GM23248 (cell line): ENCODE results near the gene PTPRE. TPM values are rescaled to one million over a fixed set of nuclear protein-coding genes. Genes with fewer than 3 reads are reported as not detected.

ENCODE experiments used
- DNase-seq: peaks from one replicate; pipeline ENCODE4 v3.0.0-alpha.2; 2015
- H2AFZ ChIP-seq: fragments of 200-600 bp; sonication (generic); 2 replicates; pipeline ENCODE4 v1.6.1; 2016; ENCODE audit warnings: antibody characterized with exemption
- H3F3A ChIP-seq: fragments of 200-600 bp; sonication (generic); 2 replicates; pipeline ENCODE4 v1.6.1; 2016; ENCODE audit warnings: mild to moderate bottlenecking, antibody characterized with exemption, mixed run types; ENCODE audit not compliant: insufficient read depth
- H3K27ac ChIP-seq: fragments of 200-600 bp; sonication (generic); 2 replicates; pipeline ENCODE4 v1.5.1; 2016; ENCODE audit warnings: mild to moderate bottlenecking
- H3K27me3 ChIP-seq: fragments of 200-600 bp; sonication (generic); replicated peaks from 2 replicates; pipeline ENCODE4 v1.6.1; 2016; ENCODE audit warnings: mild to moderate bottlenecking; ENCODE audit not compliant: insufficient read depth
- H3K36me3 ChIP-seq: fragments of 200-600 bp; sonication (generic); 2 replicates; pipeline ENCODE4 v1.6.1; 2016; ENCODE audit warnings: low read depth, mild to moderate bottlenecking
- H3K4me1 ChIP-seq: fragments of 200-600 bp; sonication (generic); 2 replicates; pipeline ENCODE4 v1.6.1; 2016; ENCODE audit warnings: mild to moderate bottlenecking; ENCODE audit not compliant: insufficient read depth
- H3K4me2 ChIP-seq: fragments of 200-600 bp; sonication (generic); one replicate; pipeline ENCODE4 v1.6.1; 2016; ENCODE audit warnings: mild to moderate bottlenecking; ENCODE audit not compliant: unreplicated experiment
- H3K4me3 ChIP-seq: fragments of 200-600 bp; sonication (generic); 2 replicates; pipeline ENCODE4 v1.5.1; 2016; ENCODE audit warnings: mild to moderate bottlenecking
- H3K79me2 ChIP-seq: fragments of 200-600 bp; sonication (generic); 2 replicates; pipeline ENCODE4 v1.6.1; 2016; ENCODE audit warnings: mild to moderate bottlenecking; ENCODE audit not compliant: insufficient read depth
- H3K9ac ChIP-seq: fragments of 200-600 bp; sonication (generic); 2 replicates; pipeline ENCODE4 v1.6.1; 2016; ENCODE audit warnings: mild to moderate bottlenecking
- H3K9me2 ChIP-seq: fragments of 200-600 bp; sonication (generic); 2 replicates; pipeline ENCODE4 v1.6.1; 2016; ENCODE audit warnings: mixed run types, mild to moderate bottlenecking, moderate library complexity; ENCODE audit not compliant: insufficient read depth
- H3K9me3 ChIP-seq: fragments of 200-600 bp; sonication (generic); one replicate; pipeline ENCODE4 v1.6.1; 2017; ENCODE audit warnings: low read depth
- H4K20me1 ChIP-seq: fragments of 200-600 bp; sonication (generic); 2 replicates; pipeline ENCODE4 v1.6.0; 2016; ENCODE audit not compliant: insufficient read depth
- EZH2 ChIP-seq: fragments of 200-600 bp; sonication (generic); IDR thresholded peaks from 2 replicates; pipeline ENCODE4 v1.6.1; 2018; ENCODE audit warnings: antibody characterized with exemption, mild to moderate bottlenecking; ENCODE audit not compliant: insufficient read depth, poor library complexity, severe bottlenecking
- EZH2phosphoT487 ChIP-seq: fragments of 200-600 bp; sonication (generic); IDR thresholded peaks from 2 replicates; pipeline ENCODE4 v1.6.1; 2018; ENCODE audit warnings: antibody characterized with exemption, moderate library complexity, mild to moderate bottlenecking, low read depth; ENCODE audit not compliant: insufficient read depth
- WGBS, 2 experiments: methylation state at CpG; one replicate each; pipeline ENCODE4 v1.1.6; 2015 to 2017; ENCODE audit warnings: low lambda C conversion rate in 2 of 2, low coverage in 1 of 2; ENCODE audit errors: missing lambda C conversion rate in 2 of 2; 5-methylcytosine and 5-hydroxymethylcytosine counted together
- in situ Hi-C: fragments of 300-500 bp; cut with MboI; formaldehyde crosslinking; loops from 2 replicates; pipeline ENCODE4 v1.15.0; 2020
- polyA plus RNA-seq: library from polyadenylated mRNA; unstranded; fragments of >200 nt; fragmentation: Nextera tagmentation; extraction: Ambion mirVana; gene quantifications from 2 replicates; pipeline ENCODE4 v1.2.1, GENCODE V29; 2016
- total RNA-seq: library from RNA; depleted of rRNA; stranded (reverse); fragments of >200 nt; shearing (Covaris generic); gene quantifications from 2 replicates; pipeline ENCODE4 v1.2.3, GENCODE V29; 2014

Gene PTPRE
- total and polyA plus RNA-seq, 2 experiments from 2014 or later: 2.7 to 4.7 TPM

GRCh38 chr10:128084991-128085390, 178.1 kb downstream of the PTPRE start:
- H3K36me3 ChIP-seq: no peaks in the 10 kb centered on the region
- H3K27me3 ChIP-seq: no peaks in the 10 kb centered on the region
- no peaks in the 10 kb centered on the region for H4K20me1 ChIP-seq
- no peak overlapping the region for H2AFZ ChIP-seq
- no peak overlapping the region for H3K4me3 ChIP-seq
- no peaks in the 10 kb centered on the region for H3K4me1 ChIP-seq
- WGBS, 2 experiments: 79 to 82% methylated on average over 8 of the region's 8 CpGs
- no peak overlapping the region for H3K4me2 ChIP-seq
- no peak for TF ChIP-seq EZH2
- no peak overlapping the region for H3K9ac ChIP-seq
- in situ Hi-C loops: no loop called here
- H3F3A ChIP-seq: no peaks in the 10 kb centered on the region
- H3K9me2 ChIP-seq: no peaks in the 10 kb centered on the region
- H3K79me2 ChIP-seq: no peaks in the 10 kb centered on the region
- DNase-seq: no peak
- no peaks in the 10 kb centered on the region for H3K9me3 ChIP-seq
- H3K27ac ChIP-seq: no peak overlapping the region

- no peak overlapping the region for H3K27ac ChIP-seq
- no peaks in the 10 kb centered on the region for H3K79me2 ChIP-seq
- no peaks in the 10 kb centered on the region for H3K9me2 ChIP-seq
- no peak overlapping the region for H3K4me3 ChIP-seq
- DNase-seq: peak; percentile 14
- H3K27me3 ChIP-seq: no peaks in the 10 kb centered on the region
- 70 to 74% methylated on average over 10 of the region's 10 CpGs for WGBS, 2 experiments
- no peaks in the 10 kb centered on the region for H3K9me3 ChIP-seq
- no peaks in the 10 kb centered on the region for H3K4me1 ChIP-seq
- H3K4me2 ChIP-seq: no peak overlapping the region
- no peaks in the 10 kb centered on the region for H3K36me3 ChIP-seq
- no peaks in the 10 kb centered on the region for H4K20me1 ChIP-seq
- no peak for TF ChIP-seq EZH2
- no peak for TF ChIP-seq EZH2phosphoT487
- in situ Hi-C loops: no loop called here
- no peak overlapping the region for H3K9ac ChIP-seq
- H2AFZ ChIP-seq: no peak overlapping the region
- no peaks in the 10 kb centered on the region for H3F3A ChIP-seq
These were observed 179.3 kb downstream of the PTPRE start for GRCh38 chr10:128086003-128086863.

- H4K20me1 ChIP-seq: no peaks in the 10 kb centered on the region
- H3K4me1 ChIP-seq: no peaks in the 10 kb centered on the region
- no peaks in the 10 kb centered on the region for H3K36me3 ChIP-seq
- no peak overlapping the region for H3K4me2 ChIP-seq
- H3K9me3 ChIP-seq: no peaks in the 10 kb centered on the region
- no peaks in the 10 kb centered on the region for H3K9me2 ChIP-seq
- no peak overlapping the region for H3K4me3 ChIP-seq
- H3K9ac ChIP-seq: no peak overlapping the region
- no peak for DNase-seq
- TF ChIP-seq EZH2phosphoT487 (no peak), EZH2 (no peak)
- no peaks in the 10 kb centered on the region for H3K27me3 ChIP-seq
- H3K27ac ChIP-seq: no peak overlapping the region
- 71 to 72% methylated on average over 7 of the region's 7 CpGs for WGBS, 2 experiments
- no peak overlapping the region for H2AFZ ChIP-seq
- in situ Hi-C loops: no loop called here
- no peaks in the 10 kb centered on the region for H3K79me2 ChIP-seq
- H3F3A ChIP-seq: no peaks in the 10 kb centered on the region
These were observed 180.4 kb downstream of the PTPRE start for GRCh38 chr10:128087146-128087883.

- H3K9me2 ChIP-seq: no peaks in the 10 kb centered on the region
- H3K9me3 ChIP-seq: no peaks in the 10 kb centered on the region
- no peaks in the 10 kb centered on the region for H3K27me3 ChIP-seq
- no peak for TF ChIP-seq EZH2
- TF ChIP-seq EZH2phosphoT487: no peak
- H3K79me2 ChIP-seq: no peaks in the 10 kb centered on the region
- 30 to 32% methylated on average over 12 of the region's 12 CpGs for WGBS, 2 experiments
- no peaks in the 10 kb centered on the region for H3K4me1 ChIP-seq
- H2AFZ ChIP-seq: no peak overlapping the region
- H4K20me1 ChIP-seq: no peaks in the 10 kb centered on the region
- in situ Hi-C loops: no loop called here
- H3K4me2 ChIP-seq: no peak overlapping the region
- H3K4me3 ChIP-seq: no peak overlapping the region
- H3K36me3 ChIP-seq: no peaks in the 10 kb centered on the region
- no peaks in the 10 kb centered on the region for H3F3A ChIP-seq
- H3K27ac ChIP-seq: no peak overlapping the region
- DNase-seq: no peak
- no peak overlapping the region for H3K9ac ChIP-seq
These were observed 181.2 kb downstream of the PTPRE start for GRCh38 chr10:128087884-128088709.
